Ascending aorta (tissue), 2 donors: ENCODE measurements around the gene RCOR3. TPM values are rescaled to one million over a fixed set of nuclear protein-coding genes. Genes with fewer than 3 reads are reported as not detected.

ENCODE experiments used
- DNase-seq, 2 donors: peaks; one replicate each; pipeline ENCODE4 v3.0.0-alpha.2; 2019; ENCODE audit warnings: low spot score in 2 of 2
- H3K27ac ChIP-seq, 2 donors: fragments of 200-600 bp; sonication (generic); one replicate each; pipeline ENCODE4 v1.5.1; 2016 to 2017; ENCODE audit warnings: mild to moderate bottlenecking in 1 of 2
- H3K27me3 ChIP-seq: fragments of 200-600 bp; sonication (generic); one replicate; pipeline ENCODE4 v1.5.1; 2017
- H3K36me3 ChIP-seq, 2 donors: fragments of 200-600 bp; sonication (generic); one replicate each; pipeline ENCODE4 v1.5.1; 2016
- H3K4me1 ChIP-seq, 2 donors: fragments of 200-600 bp; sonication (generic); one replicate each; pipeline ENCODE4 v1.5.1; 2016 to 2017; ENCODE audit warnings: mild to moderate bottlenecking in 1 of 2
- H3K4me3 ChIP-seq, 2 donors: fragments of 200-600 bp; sonication (generic); one replicate each; pipeline ENCODE4 v1.5.1; 2016 to 2017; ENCODE audit warnings: mild to moderate bottlenecking in 1 of 2
- H3K9me3 ChIP-seq, 2 donors: fragments of 200-600 bp; sonication (generic); one replicate each; pipeline ENCODE4 v1.5.1; 2016
- intact Hi-C: fragments of 100-400 bp; cut with DNase I; formaldehyde crosslinking; loops from one replicate; pipeline ENCODE4 v1.15.1; 2023
- total RNA-seq: library from RNA; depleted of rRNA; stranded (reverse); fragments of >200 nt; gene quantifications from one replicate; pipeline ENCODE4 v1.1.0, GENCODE V29; 2016
- TF ChIP-seq, protein P1 (sequence below), 3 experiments: fragments of 200-600 bp in 2 of 3; fragments of 450-650 bp in 1 of 3; sonication (generic) in 2 of 3; IDR thresholded peaks; one replicate each; pipeline ENCODE4 v1.5.1; 2016 to 2019; ENCODE audit warnings: antibody characterized with exemption in 3 of 3, mild to moderate bottlenecking in 1 of 3, moderate library complexity in 1 of 3

The RCOR3 gene
- total RNA-seq, 1 donor from 2014 or later, result 10.3 TPM

DNA sequence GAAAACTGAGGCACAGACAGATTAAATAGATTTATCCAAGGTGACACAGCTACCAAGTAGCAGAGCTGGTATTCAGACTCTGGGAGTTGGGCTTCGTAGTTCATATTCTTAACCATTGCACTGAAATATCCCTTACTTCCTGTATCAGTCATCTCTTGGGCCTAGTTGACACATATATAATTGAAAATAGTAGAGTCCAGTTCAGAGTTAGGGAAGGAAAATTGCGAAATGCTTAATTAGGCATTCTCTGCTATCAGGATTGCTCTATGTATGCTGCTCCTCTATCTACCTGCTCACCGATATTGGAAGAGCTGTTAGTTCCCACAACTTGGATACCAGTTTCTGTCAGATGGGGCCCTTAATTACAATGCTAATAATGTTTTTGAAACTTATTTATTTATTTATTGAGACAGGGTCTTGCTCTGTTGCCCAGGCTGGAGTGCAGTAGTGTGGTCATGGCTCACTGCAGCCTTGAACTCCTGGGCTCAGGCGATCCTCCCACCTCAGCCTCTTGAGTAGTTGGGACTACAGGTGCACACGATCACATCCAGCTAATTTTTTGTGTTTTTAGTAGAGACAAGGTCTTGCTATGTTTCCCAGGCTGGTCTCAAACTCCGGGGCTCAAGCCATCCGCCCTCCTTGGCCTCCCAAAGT is 8.2 kb downstream of the RCOR3 start:
- intact Hi-C loops, result no loop called here
- no peaks in the 10 kb centered on the region for H3K27me3 ChIP-seq
- TF ChIP-seq, protein P1, sequence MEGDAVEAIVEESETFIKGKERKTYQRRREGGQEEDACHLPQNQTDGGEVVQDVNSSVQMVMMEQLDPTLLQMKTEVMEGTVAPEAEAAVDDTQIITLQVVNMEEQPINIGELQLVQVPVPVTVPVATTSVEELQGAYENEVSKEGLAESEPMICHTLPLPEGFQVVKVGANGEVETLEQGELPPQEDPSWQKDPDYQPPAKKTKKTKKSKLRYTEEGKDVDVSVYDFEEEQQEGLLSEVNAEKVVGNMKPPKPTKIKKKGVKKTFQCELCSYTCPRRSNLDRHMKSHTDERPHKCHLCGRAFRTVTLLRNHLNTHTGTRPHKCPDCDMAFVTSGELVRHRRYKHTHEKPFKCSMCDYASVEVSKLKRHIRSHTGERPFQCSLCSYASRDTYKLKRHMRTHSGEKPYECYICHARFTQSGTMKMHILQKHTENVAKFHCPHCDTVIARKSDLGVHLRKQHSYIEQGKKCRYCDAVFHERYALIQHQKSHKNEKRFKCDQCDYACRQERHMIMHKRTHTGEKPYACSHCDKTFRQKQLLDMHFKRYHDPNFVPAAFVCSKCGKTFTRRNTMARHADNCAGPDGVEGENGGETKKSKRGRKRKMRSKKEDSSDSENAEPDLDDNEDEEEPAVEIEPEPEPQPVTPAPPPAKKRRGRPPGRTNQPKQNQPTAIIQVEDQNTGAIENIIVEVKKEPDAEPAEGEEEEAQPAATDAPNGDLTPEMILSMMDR (IDR thresholded peaks at IDR 0.05), result no peak
- DNase-seq, result no peak
- H3K4me3 ChIP-seq, result no peak overlapping the region
- H3K9me3 ChIP-seq, result no peaks in the 10 kb centered on the region
- H3K36me3 ChIP-seq, result peaks cover 11 to 36% of the 10 kb centered on the region in 2 donors
- no peaks in the 10 kb centered on the region for H3K4me1 ChIP-seq
- no peak overlapping the region for H3K27ac ChIP-seq

DNA sequence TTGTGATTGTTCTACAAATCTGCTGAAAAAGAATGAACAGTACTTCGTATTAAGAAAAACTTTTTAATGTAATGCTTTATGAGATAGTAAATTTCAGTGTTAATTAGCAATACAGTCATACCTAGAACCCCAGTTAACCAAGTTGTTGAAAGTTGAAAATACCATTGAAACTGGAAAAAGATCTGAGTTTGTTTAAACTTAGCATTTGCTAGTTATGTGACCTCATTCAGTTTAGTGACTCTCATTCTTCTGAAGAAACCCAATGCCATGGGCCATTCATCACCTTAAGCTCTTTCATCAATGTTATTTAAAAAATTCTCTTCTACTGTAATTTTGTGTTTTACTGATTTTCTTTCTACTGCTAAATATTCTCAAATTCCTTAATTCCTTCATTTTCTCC is 20.2 kb downstream of the RCOR3 start:
- H3K4me1 ChIP-seq, result peaks cover 0 to 9% of the 10 kb centered on the region in 2 donors
- no peak overlapping the region for H3K4me3 ChIP-seq
- H3K36me3 ChIP-seq, result peaks cover 38 to 63% of the 10 kb centered on the region in 2 donors
- no peaks in the 10 kb centered on the region for H3K9me3 ChIP-seq
- TF ChIP-seq, protein P1 (IDR thresholded peaks at IDR 0.05), result no peak
- no peaks in the 10 kb centered on the region for H3K27me3 ChIP-seq
- no peak overlapping the region for H3K27ac ChIP-seq
- intact Hi-C loops, result no loop called here
- DNase-seq, result no peak

DNA sequence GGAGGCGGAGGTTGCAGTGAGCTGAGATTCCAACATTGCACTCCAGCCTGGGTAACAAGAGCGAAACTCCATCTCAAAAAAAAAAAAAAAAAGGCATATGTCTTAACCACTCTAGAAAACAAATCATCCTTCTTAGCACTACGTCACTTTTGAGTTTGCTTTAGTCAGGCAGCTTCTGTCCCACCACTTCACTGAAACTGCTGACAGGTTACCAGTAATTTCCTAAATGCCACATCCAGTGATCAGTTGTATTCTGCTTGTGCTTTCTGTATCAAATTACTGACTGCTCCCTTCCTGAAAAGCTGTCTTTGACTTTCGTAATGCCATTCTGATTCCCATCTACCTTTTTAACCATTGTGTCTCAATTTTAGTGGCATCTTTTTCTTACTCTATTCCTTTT is 21.7 kb downstream of the RCOR3 start:
- Histone ChIP-seq H3K27me3 (no peaks in the 10 kb centered on the region), H3K4me3 (no peak overlapping the region), H3K36me3 (peaks cover 51 to 71% of the 10 kb centered on the region in 2 donors), H3K4me1 (no peaks in the 10 kb centered on the region), H3K27ac (no peak overlapping the region), H3K9me3 (no peaks in the 10 kb centered on the region)
- DNase-seq, result no peak
- intact Hi-C loops, result no loop called here
- TF ChIP-seq, protein P1 (IDR thresholded peaks at IDR 0.05), result no peak

DNA sequence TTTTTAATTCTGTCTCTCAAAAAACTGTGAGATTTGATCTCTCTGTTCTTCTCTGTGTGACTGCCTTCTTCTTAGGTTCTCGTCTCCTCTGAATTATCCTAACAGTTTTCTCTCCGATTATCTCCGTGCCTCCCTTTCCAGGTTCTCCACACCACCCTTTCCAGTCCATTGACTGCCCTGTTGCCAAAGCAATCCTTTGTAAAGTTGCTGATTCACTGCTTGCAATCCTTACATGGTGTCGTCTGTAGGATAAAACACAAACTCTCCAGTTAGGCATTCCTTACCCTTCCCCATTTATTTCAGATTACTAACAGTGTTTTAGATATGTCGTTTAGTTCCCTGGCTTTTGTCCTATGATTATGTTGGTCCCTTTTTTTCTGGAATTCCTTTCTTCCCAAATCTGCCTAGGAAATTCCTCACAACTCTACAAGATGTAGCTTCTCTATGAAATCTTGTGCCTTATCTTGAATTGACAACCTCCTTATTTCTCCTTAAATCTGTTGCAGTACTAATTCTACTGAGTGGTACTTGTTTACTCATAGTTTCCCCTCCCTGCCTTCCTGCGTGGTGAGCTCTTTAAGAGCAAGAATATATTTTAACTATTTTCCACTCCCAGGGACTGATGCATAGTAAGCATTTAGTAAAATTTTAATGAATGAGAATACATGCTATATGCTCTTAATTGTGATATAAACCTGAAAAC is 22.3 kb downstream of the RCOR3 start:
- Histone ChIP-seq H3K36me3 (peaks cover 45 to 69% of the 10 kb centered on the region in 2 donors), H3K9me3 (no peaks in the 10 kb centered on the region), H3K4me3 (no peak overlapping the region), H3K27ac (no peak overlapping the region), H3K27me3 (no peaks in the 10 kb centered on the region), H3K4me1 (no peaks in the 10 kb centered on the region)
- DNase-seq, result no peak
- intact Hi-C loops, result no loop called here
- TF ChIP-seq, protein P1 (IDR thresholded peaks at IDR 0.05), result no peak

DNA sequence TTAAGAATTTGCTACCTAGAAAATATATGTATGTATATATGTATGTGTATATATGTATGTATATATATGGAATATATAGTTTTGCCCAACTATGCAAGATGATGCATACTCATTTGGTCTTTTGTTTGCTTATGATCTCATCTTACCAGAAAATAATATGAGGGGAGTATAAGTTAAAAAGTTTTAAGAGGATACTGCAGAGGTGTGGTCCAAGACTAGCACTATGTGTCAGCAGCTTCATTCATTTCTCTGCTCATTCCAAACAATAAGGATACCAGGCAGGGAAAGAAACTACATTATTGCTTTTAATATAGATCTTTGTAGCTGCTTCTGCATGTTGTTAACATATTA is 22.8 kb downstream of the RCOR3 start:
- no peaks in the 10 kb centered on the region for H3K27me3 ChIP-seq
- H3K27ac ChIP-seq, result no peak overlapping the region
- DNase-seq, result no peak
- H3K36me3 ChIP-seq, result peaks cover 44 to 70% of the 10 kb centered on the region in 2 donors
- no peaks in the 10 kb centered on the region for H3K4me1 ChIP-seq
- H3K9me3 ChIP-seq, result no peaks in the 10 kb centered on the region
- TF ChIP-seq, protein P1 (IDR thresholded peaks at IDR 0.05), result no peak
- intact Hi-C loops, result no loop called here
- H3K4me3 ChIP-seq, result no peak overlapping the region
